Measurements from ENCODE around the gene PLA2G7. TPM values are rescaled to one million over a fixed set of nuclear protein-coding genes. Genes with fewer than 3 reads are reported as not detected.
"Not testable (repeated sequence)": the region's sequence is repeated elsewhere in the genome, so short reads cannot be mapped to it uniquely, and the experiment has no call there.

The PLA2G7 gene
- not detected in 2 replicates for total RNA-seq (2014; rRNA removed; shearing (Covaris generic); ENCODE audit: low replicate concordance)

DNA sequence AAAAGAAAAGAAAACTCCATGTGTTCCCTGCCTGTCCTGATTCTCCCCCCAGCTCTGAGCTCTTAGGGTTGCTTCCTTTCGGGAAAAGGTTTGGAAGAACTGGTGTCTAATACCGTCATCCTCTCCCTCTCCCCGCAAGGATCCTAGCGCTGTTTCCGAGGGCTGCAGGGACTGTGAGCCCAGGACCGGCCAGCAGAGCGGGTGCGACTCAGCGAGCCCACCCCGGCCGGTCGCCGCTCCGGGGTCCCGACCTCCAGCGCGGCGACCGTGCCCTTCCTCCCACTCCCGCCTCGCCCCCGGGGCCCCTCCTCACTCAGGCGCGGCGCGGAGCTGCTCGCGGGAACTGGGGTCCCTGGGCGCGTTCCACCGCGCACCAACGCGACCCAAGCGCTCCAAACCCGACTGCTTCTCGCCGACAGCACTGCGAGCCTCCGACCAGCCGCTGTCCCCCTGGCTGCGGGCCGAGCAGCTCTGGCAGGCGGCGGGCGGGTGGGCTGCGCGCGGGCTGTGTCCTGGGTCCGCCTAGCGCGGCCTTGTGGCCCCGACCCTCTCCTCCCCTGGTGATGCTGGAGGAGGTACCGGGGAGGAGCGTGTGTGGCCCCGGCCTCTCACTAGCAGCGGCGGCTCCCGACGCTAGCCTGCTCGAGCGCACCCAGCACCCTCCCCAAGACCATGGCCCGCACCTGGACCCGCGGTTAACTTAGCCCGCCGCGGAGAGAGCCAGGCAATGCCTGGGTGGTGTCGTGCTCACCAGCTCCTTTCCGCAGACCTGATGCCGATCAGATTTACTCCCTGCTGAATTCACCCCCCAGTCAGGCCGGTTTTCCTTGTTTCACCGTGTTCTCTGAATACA is at the start of gene PLA2G7:
TSS of gene PLA2G7 (minus strand) at position 509 of the 853 bp plus-strand sequence. CDS start 12,484 bp downstream, outside the sequence.
- Histone ChIP-seq H3K27me3 (no peaks in the 10 kb centered on the region), H3K9me3 (no peaks in the 10 kb centered on the region), H3K36me3 (no peaks in the 10 kb centered on the region), H3K4me3 (peak within 1 kb of the TSS; percentile 31)
- DNase-seq = peak; percentile 8

DNA sequence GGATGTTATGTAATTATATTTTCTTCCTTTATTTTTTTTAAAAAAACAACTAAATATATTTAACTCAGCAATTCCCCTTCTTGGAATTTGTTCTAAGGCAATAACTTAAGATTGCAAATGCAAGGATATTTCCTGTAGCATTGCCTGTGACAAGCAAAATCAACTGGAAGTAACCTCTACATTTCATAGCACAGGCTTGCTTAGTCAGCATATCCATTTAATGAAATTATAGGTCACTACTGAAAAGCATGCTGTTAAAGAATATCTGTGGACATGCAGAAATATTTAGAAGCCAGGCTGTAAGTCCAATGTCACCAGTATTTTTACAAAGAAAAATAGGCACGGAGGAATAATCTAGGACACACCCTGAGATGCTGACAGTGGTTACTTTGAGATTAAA is 49.4 kb upstream of the PLA2G7 start:
- H3K27me3 ChIP-seq = no peaks in the 10 kb centered on the region

DNA sequence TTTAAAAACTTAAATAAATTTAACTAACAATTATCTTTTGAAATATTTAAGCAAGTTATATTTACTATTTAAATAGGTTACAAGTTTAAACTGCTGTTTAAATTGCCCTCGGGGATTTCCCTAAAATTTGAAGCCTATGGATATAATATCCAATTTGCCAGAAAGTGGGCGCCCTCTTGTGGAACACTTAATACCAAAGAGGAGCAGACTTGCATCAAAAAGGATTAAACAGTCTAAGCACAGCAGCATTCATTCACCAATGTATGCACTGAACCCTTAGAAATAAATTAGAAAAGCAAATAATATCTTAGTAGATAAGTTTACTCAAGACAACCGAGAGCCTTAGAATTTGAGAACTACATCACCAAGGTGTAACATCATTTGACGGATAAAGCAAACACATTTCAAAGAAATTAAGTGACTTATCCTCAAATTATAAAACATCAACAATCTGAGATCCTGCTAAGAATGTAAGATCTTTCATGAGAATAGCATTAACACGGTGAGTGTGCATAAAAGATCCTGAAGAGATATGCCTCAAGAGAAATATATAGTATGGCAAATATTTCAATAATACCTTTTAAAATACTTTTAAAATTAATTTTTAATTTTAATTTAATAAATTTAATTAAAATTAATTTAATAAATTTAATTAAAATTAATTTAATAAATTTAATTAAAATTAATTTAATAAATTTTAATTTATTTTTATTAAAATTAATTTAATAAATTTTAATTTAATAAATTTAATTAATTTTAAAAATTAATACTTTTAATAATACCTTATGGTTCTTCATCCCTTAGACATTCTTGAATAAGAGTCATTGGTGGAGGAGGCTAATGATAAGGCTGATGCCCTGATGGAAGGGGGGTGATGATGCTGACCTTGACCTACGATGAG is 46.6 kb upstream of the PLA2G7 start:
- peak; percentile 4 for DNase-seq
- H3K4me3 ChIP-seq = no peak overlapping the region
- H3K9me3 ChIP-seq = no peaks in the 10 kb centered on the region
- no peaks in the 10 kb centered on the region for H3K27me3 ChIP-seq
- H3K36me3 ChIP-seq = no peaks in the 10 kb centered on the region

More for the DNA sequence above, 49.4 kb upstream of the PLA2G7 start:
- Histone ChIP-seq H3K36me3 (no peaks in the 10 kb centered on the region), H3K4me3 (no peak overlapping the region), H3K9me3 (no peaks in the 10 kb centered on the region)
- no peak for DNase-seq

DNA sequence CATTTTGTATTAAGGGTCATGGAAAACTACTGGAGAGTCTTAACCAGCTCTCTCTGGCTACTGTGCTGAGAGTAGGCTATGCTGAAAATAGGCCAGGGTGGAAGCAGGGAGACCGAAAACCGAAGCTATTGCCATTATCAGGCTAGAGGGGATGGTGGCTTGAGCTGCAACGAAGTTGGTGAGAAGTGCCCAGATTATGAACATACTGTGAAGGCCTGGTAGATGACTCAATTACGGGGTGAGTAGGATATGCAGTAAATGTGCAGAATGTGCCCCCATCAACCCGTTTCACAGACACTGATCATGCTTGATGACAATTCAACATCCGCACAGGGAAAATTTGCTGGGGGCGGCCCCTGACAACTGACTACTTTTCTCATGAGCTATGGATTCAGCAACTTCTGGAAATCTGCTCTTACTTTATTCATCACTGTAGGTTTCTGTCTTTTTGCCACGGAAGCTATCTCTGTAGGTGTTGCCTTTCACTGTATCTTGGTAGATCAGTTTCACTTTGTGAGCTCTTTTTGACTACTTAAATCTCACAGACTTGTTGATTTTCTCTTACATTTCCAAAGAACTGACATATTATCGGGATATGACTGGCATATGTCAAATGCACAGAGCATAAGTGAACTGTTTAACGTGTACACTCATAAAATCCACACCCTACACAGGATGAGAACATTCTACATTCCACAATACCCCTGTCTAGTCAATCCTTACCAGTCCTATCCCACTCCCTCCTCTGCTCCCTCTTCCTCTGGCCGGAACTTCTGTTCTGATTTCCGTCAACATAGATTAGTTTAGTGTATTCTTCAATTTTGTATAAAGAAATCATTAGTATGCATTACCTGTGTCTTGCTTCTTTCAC is 42.5 kb upstream of the PLA2G7 start:
- Histone ChIP-seq H3K9me3 (no peaks in the 10 kb centered on the region), H3K36me3 (no peaks in the 10 kb centered on the region), H3K27me3 (no peaks in the 10 kb centered on the region), H3K4me3 (no peak overlapping the region)
- DNase-seq = no peak

DNA sequence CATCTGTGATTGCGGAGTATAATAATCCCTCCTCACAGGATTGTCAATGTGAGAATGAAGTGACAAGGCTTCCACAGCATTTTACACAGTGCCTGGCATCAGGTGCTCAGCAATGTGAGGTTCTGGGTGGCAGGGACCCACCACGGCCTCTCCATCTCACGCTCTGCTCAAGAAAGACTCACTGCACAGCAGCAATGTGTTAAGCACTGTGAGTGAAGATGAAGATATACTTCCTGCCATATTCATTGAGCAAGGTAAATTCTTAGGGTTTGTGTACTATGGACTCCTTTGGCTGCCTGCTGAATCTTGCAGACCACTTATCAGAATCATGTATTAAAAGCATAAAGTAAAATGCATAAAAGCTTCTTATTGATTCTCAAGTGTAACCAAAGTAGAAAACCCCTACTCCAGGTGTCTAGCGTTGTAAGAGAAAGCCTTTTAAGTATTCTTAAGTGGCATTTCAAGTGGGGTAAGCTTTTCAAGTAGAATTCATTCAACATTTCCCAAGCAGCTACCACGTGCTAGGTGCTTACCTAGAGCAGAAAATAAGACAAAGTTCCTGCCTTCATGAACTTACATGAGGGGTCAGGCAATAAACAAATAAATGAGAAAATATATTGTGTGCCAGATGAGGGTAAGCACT is 41.0 kb upstream of the PLA2G7 start:
- Histone ChIP-seq H3K9me3 (no peaks in the 10 kb centered on the region), H3K36me3 (no peaks in the 10 kb centered on the region), H3K4me3 (no peak overlapping the region), H3K27me3 (no peaks in the 10 kb centered on the region)
- DNase-seq = no peak

DNA sequence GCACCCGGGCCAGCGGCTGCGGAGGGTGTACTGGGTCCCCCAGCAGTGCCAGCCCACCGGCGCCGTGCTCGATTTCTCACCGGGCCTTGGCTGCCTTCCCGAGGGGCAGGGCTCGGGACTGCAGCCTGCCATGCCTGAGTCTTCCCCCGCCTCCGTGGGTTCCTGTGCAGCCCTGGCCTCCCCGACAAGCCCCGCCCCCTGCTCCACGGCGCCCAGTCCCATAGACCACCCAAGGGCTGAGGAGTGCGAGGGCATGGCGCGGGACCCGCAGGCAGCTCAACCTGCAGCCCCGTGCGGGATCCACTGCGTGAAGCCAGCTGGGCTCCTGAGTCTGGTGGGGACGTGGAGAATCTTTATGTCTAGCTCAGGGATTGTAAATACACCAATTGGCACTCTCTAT is 39.6 kb upstream of the PLA2G7 start:
- not testable (repeated sequence) for H3K36me3 ChIP-seq, DNase-seq, H3K4me3 ChIP-seq, H3K27me3 ChIP-seq, H3K9me3 ChIP-seq

DNA sequence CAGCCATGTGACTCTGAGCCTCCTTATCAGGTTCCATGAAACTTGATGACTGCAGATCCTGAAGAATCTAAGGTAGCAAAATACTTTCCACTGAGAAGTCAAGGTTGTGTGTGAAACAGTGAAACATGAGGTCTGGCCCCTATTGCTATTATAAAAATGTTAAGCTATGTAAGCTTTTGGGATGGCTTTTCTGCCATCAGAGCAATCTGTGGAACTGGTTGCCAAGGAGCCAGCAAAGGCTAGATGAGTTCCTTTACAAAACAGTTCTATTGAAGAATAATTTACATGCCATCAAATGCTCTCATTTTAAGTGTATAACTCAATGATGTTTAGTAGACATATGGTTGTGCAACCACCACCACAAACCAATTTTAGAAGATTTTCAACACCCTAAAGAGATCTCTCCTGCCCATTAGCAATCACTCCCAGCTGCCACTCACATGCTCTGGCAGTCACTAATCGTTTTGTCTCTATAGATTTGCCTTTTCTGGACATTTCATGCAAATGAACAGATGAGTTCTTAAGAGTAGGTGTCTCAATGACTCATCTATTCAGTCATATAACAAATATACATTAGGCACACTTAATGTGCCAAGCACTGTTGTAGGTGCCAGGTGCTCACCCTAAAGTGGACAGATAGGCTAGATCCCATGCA is 38.2 kb upstream of the PLA2G7 start:
- no peaks in the 10 kb centered on the region for H3K9me3 ChIP-seq
- H3K36me3 ChIP-seq = no peaks in the 10 kb centered on the region
- no peak for DNase-seq
- H3K27me3 ChIP-seq = no peaks in the 10 kb centered on the region
- no peak overlapping the region for H3K4me3 ChIP-seq

DNA sequence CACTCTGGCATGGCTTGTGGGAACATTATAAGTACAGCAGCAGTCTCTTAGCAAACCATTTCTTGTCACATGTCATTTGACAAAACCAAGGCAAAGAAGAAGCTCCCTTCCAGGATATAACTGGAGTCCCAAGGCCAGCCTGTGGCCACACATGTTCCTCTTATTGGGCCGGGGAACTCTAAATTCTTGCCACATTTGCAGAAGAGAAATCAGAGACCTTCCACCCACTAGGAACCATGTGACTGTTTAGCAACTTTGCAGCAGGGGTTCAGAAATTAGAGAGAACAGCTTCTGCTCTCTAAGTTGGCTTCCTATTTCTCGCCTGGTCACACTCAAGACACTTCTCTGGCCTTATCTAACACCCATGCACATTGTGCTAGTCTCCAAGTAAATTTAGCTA is 37.6 kb upstream of the PLA2G7 start:
- H3K27me3 ChIP-seq = no peaks in the 10 kb centered on the region
- no peaks in the 10 kb centered on the region for H3K36me3 ChIP-seq
- no peaks in the 10 kb centered on the region for H3K9me3 ChIP-seq
- no peak overlapping the region for H3K4me3 ChIP-seq
- no peak for DNase-seq

DNA sequence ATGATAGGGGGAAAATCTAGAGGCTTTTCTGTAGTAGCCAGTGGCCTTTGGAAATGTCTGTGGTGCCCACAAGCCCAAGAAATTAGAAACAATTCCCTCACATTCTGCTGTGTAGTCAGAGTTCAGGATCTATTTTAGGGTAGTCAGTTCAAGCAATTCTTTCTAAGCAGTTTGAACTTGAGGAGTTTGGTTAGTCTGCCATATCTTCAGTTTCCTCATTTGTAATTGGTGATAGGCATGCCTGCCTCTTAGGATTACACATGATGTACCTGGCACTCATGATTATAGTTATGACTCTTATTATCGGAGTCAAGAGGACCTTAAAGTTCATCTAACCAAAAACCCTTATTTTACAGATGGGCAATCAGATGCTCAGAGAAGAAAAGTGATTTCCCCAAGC is 36.8 kb upstream of the PLA2G7 start:
- H3K9me3 ChIP-seq = no peaks in the 10 kb centered on the region
- no peak for DNase-seq
- H3K4me3 ChIP-seq = no peak overlapping the region
- no peaks in the 10 kb centered on the region for H3K36me3 ChIP-seq
- H3K27me3 ChIP-seq = no peaks in the 10 kb centered on the region

DNA sequence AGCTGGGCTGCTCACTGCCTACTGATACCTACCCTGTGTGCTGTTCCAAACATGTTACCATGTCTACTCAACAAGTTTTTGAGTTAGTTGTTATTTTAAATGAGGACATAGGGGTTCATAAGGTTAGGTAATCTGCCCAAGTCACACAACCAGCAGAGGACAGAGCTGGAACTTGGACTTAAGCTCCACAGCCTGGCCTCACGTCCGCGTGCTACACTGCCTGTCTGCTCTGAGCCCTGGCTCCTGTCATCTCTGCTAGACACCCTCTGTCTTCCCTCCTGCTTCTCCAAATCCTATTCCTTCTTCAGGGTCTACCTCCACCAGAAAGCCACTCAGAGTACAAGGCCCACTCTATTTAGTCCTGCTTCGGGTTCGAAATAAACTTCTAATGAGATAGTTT is 29.8 kb upstream of the PLA2G7 start:
- H3K4me3 ChIP-seq = no peak overlapping the region
- DNase-seq = no peak
- H3K27me3 ChIP-seq = no peaks in the 10 kb centered on the region
- no peaks in the 10 kb centered on the region for H3K36me3 ChIP-seq
- no peaks in the 10 kb centered on the region for H3K9me3 ChIP-seq

DNA sequence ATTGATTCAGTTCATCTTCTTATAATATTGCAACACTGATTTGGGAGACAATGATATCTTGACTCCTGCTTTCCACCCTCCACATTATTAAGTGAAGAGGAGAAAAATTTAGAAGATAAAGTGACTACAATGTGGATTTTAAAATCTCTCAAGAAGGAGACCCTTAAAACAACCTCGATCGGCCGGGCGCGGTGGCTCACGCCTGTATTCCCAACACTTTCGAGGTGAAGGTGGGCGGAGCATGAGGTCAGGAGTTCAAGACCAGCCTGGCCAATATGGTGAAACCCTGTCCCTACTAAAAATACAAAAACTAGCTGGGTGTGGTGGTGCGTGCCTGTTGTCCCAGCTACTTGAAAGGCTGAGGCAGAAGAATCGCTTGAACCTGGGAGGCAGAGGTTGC is 29.1 kb upstream of the PLA2G7 start:
- not testable (repeated sequence) for H3K36me3 ChIP-seq, H3K9me3 ChIP-seq, H3K4me3 ChIP-seq, DNase-seq, H3K27me3 ChIP-seq

DNA sequence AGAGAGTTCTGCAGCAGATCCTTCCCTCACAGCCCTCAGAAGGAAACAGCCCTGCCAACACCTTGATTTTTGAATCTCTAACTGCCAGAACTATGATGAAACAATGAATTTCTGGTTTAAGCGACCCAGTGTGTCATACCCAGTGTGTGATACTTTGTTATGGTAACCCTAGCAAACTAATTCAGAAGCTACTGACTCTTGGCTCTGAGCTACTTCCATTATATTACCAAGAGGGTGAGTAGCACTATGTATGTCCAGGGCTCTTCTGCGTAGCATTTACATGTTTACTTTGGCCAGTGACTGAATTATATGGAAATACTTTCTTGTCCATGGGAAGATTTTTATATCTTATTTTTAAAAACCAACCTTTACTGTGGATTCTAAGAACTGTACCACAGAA is 28.3 kb upstream of the PLA2G7 start:
- no peak for DNase-seq
- H3K27me3 ChIP-seq = no peaks in the 10 kb centered on the region
- H3K9me3 ChIP-seq = no peaks in the 10 kb centered on the region

DNA sequence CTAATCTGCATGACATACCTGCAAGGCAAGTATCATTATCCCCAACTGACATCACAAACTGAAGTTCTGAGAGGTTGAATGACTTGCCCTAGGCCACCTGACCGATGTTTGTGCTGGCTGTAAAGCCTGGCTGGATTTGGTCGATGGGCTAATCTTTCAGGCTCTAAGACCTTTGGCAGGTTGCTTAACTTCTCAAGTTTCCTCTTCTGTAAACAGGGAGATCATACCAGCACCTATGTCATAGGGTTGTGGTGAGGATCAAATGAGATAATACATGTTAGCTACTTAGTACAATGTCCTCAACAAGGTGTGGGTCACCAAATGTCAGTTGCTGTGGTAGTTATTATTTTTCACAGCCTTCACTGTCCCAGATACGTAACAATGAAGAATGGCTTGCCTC is 25.8 kb upstream of the PLA2G7 start:
- Histone ChIP-seq H3K4me3 (no peak overlapping the region), H3K27me3 (no peaks in the 10 kb centered on the region), H3K9me3 (no peaks in the 10 kb centered on the region), H3K36me3 (no peaks in the 10 kb centered on the region)
- DNase-seq = no peak

More for the DNA sequence above, 28.3 kb upstream of the PLA2G7 start:
- Histone ChIP-seq H3K36me3 (no peaks in the 10 kb centered on the region), H3K4me3 (no peak overlapping the region)

DNA sequence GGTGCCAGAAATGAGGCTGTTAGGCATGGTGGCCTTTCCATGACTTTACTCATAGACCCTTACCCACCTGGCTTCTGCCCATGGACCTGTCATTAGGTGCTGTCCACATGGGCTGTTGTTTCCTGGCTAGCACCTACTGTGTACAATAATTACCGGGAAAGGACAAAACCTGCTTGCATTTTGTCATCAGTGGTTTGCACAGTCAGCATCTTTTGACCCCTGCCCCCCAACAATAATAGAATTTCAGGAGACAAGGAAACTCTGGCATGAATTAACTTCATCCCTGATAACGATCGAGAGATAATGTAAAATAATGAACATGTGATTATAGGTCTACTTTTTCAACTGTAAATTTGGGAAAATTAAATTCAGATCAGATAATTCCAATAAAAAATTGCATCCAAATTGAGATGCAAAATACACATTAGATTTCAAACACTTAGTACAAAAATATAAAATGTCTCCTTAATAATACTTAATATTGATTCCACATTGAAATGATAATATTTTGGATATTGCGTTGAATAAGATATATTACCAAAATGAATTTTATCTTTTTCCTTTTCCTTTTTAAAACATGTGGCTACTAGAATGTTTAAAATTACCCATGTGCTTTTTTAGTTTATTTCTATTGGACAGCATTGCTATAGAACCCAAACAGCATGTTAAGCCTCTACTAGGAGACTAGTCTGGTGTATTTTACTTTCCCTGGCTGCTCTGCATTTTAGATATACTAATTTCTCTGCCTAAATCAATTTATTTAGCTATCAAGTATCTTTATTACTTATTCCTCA is 24.0 kb upstream of the PLA2G7 start:
- Histone ChIP-seq H3K27me3 (no peaks in the 10 kb centered on the region), H3K36me3 (no peaks in the 10 kb centered on the region), H3K4me3 (no peak overlapping the region), H3K9me3 (no peaks in the 10 kb centered on the region)
- DNase-seq = no peak

DNA sequence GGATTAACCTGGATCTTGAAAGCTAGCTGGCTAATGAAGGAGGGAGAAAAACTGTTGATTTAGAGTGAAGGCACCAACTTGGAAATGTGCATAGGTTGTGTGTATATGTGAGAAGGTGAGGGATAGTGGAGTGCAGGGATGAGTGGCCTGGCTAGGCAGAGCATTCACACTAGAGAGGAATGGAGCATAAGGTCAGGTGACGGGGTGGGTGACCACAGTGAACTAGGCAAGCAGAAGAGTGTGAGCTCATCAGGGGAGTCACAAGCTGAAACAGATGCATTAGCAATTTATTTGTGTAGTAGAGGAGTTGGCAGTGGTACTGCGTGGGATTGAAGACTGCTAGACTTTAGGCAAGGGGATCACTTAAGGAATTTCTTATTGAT is 22.0 kb upstream of the PLA2G7 start:
- peak; percentile 58 for DNase-seq
- Histone ChIP-seq H3K27me3 (no peaks in the 10 kb centered on the region), H3K9me3 (no peaks in the 10 kb centered on the region), H3K36me3 (no peaks in the 10 kb centered on the region), H3K4me3 (no peak overlapping the region)
